Measurements from ENCODE around the gene ARSI.

GRCh38 chr5:150304481-150305081 is 1.9 kb upstream of the ARSI start:
- TF ChIP-seq POLR2A (IDR thresholded peaks at IDR 0.05), result no peak
- TF ChIP-seq CTCF (IDR thresholded peaks at IDR 0.05), result no peak

Measured in lower leg skin (tissue), 3 donors.